GM19328 (cell line): ENCODE data around the gene CYFIP1.

Experiments used
- ATAC-seq: cut with Tn5 transposase; IDR thresholded peaks from one replicate; pipeline ENCODE4 v1.9.1; 2021; ENCODE audit warnings: mild to moderate bottlenecking, moderate library complexity; ENCODE audit not compliant: unreplicated experiment

The CYFIP1 gene

GRCh38 chr15:22827125-22827524 is 153.0 kb downstream of the CYFIP1 start:
- ATAC-seq: no peak

- no peak for ATAC-seq
Measured at GRCh38 chr15:22823495-22824128, 156.6 kb downstream of the CYFIP1 start.

- no peak for ATAC-seq
Measured at GRCh38 chr15:22819651-22820050, 160.5 kb downstream of the CYFIP1 start.
